C4-2B (cell line): ENCODE results near the gene TUBGCP5.

Source experiments
- H3K27ac ChIP-seq: fragments of 450-650 bp; 2 replicates; pipeline ENCODE4 v1.5.1; 2017
- ZFX ChIP-seq: fragments of 450-650 bp; IDR thresholded peaks from 2 replicates; pipeline ENCODE4 v1.6.1; 2017
- TF ChIP-seq, protein P1 (sequence below): fragments of 450-650 bp; conservative IDR thresholded peaks from 2 replicates; pipeline ENCODE4 v1.5.1; 2017; ENCODE audit warnings: mild to moderate bottlenecking

The TUBGCP5 gene

GRCh38 chr15:23073890-23074646, 34.7 kb upstream of the TUBGCP5 start:
- TF ChIP-seq ZFX = no peak
- TF ChIP-seq, protein P1, sequence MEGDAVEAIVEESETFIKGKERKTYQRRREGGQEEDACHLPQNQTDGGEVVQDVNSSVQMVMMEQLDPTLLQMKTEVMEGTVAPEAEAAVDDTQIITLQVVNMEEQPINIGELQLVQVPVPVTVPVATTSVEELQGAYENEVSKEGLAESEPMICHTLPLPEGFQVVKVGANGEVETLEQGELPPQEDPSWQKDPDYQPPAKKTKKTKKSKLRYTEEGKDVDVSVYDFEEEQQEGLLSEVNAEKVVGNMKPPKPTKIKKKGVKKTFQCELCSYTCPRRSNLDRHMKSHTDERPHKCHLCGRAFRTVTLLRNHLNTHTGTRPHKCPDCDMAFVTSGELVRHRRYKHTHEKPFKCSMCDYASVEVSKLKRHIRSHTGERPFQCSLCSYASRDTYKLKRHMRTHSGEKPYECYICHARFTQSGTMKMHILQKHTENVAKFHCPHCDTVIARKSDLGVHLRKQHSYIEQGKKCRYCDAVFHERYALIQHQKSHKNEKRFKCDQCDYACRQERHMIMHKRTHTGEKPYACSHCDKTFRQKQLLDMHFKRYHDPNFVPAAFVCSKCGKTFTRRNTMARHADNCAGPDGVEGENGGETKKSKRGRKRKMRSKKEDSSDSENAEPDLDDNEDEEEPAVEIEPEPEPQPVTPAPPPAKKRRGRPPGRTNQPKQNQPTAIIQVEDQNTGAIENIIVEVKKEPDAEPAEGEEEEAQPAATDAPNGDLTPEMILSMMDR = no peak
- H3K27ac ChIP-seq = no peak overlapping the region

DNA sequence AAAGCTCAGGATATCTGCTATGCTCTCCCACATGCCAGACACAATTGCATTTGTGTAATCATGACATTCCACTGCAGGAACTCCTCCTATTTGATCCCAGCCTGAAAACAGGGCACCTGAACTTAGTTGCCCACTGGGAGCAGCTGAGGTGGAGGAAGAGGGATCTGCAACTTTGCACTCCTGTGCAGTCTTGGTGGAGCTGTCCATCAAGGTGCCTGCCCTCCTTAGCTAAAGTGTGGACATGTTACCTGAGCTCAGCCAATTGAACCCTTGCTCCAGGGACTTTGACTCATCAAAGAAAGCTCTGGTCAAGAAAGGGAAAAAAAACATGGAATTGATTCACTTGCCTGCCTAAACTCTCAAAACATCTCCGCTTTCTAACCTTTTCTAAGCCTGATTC, 33.3 kb upstream of the TUBGCP5 start:
- H3K27ac ChIP-seq = no peak overlapping the region
- TF ChIP-seq, protein P1 = no peak
- no peak for TF ChIP-seq ZFX

- no peak overlapping the region for H3K27ac ChIP-seq
- no peak for TF ChIP-seq ZFX
- TF ChIP-seq, protein P1 = peak; percentile 68
Measured at GRCh38 chr15:23069496-23070166, 30.3 kb upstream of the TUBGCP5 start.

DNA sequence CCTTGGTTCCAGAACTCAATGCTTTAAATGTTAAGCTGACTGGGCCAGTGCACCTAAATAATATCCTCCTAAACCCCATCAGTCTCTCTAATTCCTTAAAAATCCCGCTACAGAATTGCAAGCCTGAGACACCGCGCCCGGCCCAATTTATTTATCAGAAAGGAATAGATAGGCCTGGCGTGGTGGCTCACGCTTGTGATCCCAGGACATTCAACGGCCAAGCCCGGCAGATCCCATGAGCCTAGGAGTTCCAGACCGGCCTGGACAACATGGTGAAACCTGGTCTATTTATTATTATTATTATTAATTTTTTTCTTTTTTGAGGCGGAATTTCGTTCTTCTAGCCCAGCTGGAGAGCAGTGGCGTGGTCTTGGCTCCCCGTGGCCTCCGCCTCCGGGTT, 28.0 kb upstream of the TUBGCP5 start:
- TF ChIP-seq, protein P1 = no peak
- no peak for TF ChIP-seq ZFX

GRCh38 chr15:23065836-23066235, 26.5 kb upstream of the TUBGCP5 start:
- no peak for TF ChIP-seq ZFX
- TF ChIP-seq, protein P1 = no peak
- no peak overlapping the region for H3K27ac ChIP-seq

More for the DNA sequence above, 28.0 kb upstream of the TUBGCP5 start:
- no peak overlapping the region for H3K27ac ChIP-seq

GRCh38 chr15:23064156-23064555, 24.8 kb upstream of the TUBGCP5 start:
- H3K27ac ChIP-seq = no peak overlapping the region
- TF ChIP-seq ZFX = no peak
- TF ChIP-seq, protein P1 = no peak

DNA sequence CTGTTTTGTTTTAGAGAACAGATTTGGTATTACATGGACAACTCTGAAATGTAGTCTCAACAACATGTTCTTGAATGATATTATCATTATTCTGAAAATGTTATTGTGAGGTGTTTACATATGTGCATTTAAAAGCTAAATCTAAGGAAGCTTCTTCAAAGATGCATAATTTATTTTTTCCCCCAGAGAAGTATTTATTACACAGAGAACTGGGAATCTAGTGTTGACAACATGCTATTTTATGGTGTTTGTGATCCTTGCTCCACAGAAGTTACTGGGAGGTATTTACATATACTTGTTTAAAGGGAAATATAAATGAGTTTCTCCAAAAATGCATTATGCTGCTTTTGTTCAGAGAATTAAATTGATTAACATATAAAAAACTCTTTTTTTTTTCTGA, 18.3 kb upstream of the TUBGCP5 start:
- H3K27ac ChIP-seq = no peak overlapping the region
- TF ChIP-seq, protein P1 = no peak
- TF ChIP-seq ZFX = no peak
